Hepatocyte (in vitro differentiated cells): ENCODE results near the gene LRRC75B. TPM values are rescaled to one million over a fixed set of nuclear protein-coding genes. Genes with fewer than 3 reads are reported as not detected.
"Not testable (repeated sequence)": the region's sequence is repeated elsewhere in the genome, so short reads cannot be mapped to it uniquely, and the experiment has no call there.

ENCODE experiments used
- DNase-seq: peaks from one replicate; pipeline ENCODE4 v3.0.0-alpha.2; 2016; ENCODE audit warnings: low spot score
- H2AFZ ChIP-seq: fragments of 200-600 bp; sonication (generic); 2 replicates; pipeline ENCODE4 v1.6.0; 2016; ENCODE audit warnings: antibody characterized with exemption, mild to moderate bottlenecking
- H3K27ac ChIP-seq: fragments of 200-600 bp; sonication (generic); 2 replicates; pipeline ENCODE4 v1.5.1; 2016; ENCODE audit warnings: mild to moderate bottlenecking
- H3K27me3 ChIP-seq: fragments of 200-600 bp; sonication (generic); 2 replicates; pipeline ENCODE4 v1.6.1; 2016
- H3K36me3 ChIP-seq: fragments of 200-600 bp; sonication (generic); replicated peaks from 2 replicates; pipeline ENCODE4 v1.5.1; 2016; ENCODE audit warnings: low read depth; ENCODE audit not compliant: insufficient read depth
- H3K4me1 ChIP-seq: fragments of 200-600 bp; sonication (generic); 2 replicates; pipeline ENCODE4 v1.5.1; 2016; ENCODE audit warnings: mild to moderate bottlenecking, moderate library complexity; ENCODE audit not compliant: insufficient read depth
- H3K4me2 ChIP-seq: fragments of 200-600 bp; sonication (generic); 2 replicates; pipeline ENCODE4 v1.6.0; 2016
- H3K4me3 ChIP-seq: fragments of 200-600 bp; sonication (generic); 2 replicates; pipeline ENCODE4 v1.5.1; 2016; ENCODE audit warnings: mild to moderate bottlenecking
- H3K79me2 ChIP-seq: fragments of 200-600 bp; sonication (generic); 2 replicates; pipeline ENCODE4 v1.6.0; 2017; ENCODE audit warnings: mild to moderate bottlenecking
- H3K9me2 ChIP-seq: fragments of 200-600 bp; sonication (generic); replicated peaks from 2 replicates; pipeline ENCODE4 v1.6.0; 2017; ENCODE audit warnings: mild to moderate bottlenecking; ENCODE audit not compliant: insufficient read depth
- H3K9me3 ChIP-seq: fragments of 200-600 bp; sonication (generic); 2 replicates; pipeline ENCODE4 v1.5.1; 2016; ENCODE audit warnings: low read depth, mild to moderate bottlenecking
- H4K20me1 ChIP-seq: fragments of 200-600 bp; sonication (generic); 2 replicates; pipeline ENCODE4 v1.6.0; 2016; ENCODE audit warnings: mild to moderate bottlenecking; ENCODE audit not compliant: insufficient read depth, poor library complexity, severe bottlenecking
- CTCF ChIP-seq: fragments of 200-600 bp; sonication (generic); IDR thresholded peaks from 2 replicates; pipeline ENCODE4 v1.5.1; 2016; ENCODE audit warnings: antibody characterized with exemption, mild to moderate bottlenecking; ENCODE audit not compliant: poor library complexity
- EZH2 ChIP-seq: fragments of 200-600 bp; sonication (generic); IDR thresholded peaks from 2 replicates; pipeline ENCODE4 v1.6.1; 2016; ENCODE audit warnings: antibody characterized with exemption, mild to moderate bottlenecking, borderline replicate concordance
- EZH2phosphoT487 ChIP-seq: fragments of 200-600 bp; sonication (generic); IDR thresholded peaks from one replicate; pipeline ENCODE4 v1.6.1; 2018; ENCODE audit warnings: antibody characterized with exemption, mild to moderate bottlenecking, low read depth, moderate library complexity; ENCODE audit not compliant: unreplicated experiment, severe bottlenecking
- WGBS: methylation state at CpG from one replicate; pipeline ENCODE4 v1.1.6; 2016; ENCODE audit warnings: low lambda C conversion rate; ENCODE audit errors: missing lambda C conversion rate; 5-methylcytosine and 5-hydroxymethylcytosine counted together
- polyA plus RNA-seq: library from polyadenylated mRNA; unstranded; fragments of >200 nt; fragmentation: Nextera tagmentation; extraction: Ambion mirVana; gene quantifications from 2 replicates; pipeline ENCODE4 v1.2.1, GENCODE V29; 2016
- total RNA-seq: library from RNA; depleted of rRNA; stranded (reverse); fragments of >200 nt; gene quantifications from 2 replicates; pipeline ENCODE4 v1.2.3, GENCODE V29; 2014

LRRC75B gene
- total and polyA plus RNA-seq, 2 experiments from 2014 or later, result 19.5 to 34.5 TPM

- H3K27ac ChIP-seq, result no peak overlapping the region
- H3K4me1 ChIP-seq, result peaks cover 14% of the 10 kb centered on the region
- H3K36me3 ChIP-seq, result no peaks in the 10 kb centered on the region
- no peak overlapping the region for H2AFZ ChIP-seq
- H3K9me3 ChIP-seq, result no peaks in the 10 kb centered on the region
- H3K9me2 ChIP-seq, result no peaks in the 10 kb centered on the region
- H3K27me3 ChIP-seq, result no peaks in the 10 kb centered on the region
- H3K4me2 ChIP-seq, result no peak overlapping the region
- H4K20me1 ChIP-seq, result no peaks in the 10 kb centered on the region
- no peak for DNase-seq
- H3K4me3 ChIP-seq, result no peak overlapping the region
- 90% methylated on average over 6 of the region's 6 CpGs for WGBS
- TF ChIP-seq EZH2 (no peak), CTCF (no peak), EZH2phosphoT487 (no peak)
- peaks cover 3% of the 10 kb centered on the region for H3K79me2 ChIP-seq
Observed at GRCh38 chr22:24595228-24595627, 2.4 kb upstream of the LRRC75B start.

GRCh38 chr22:24594569-24595120 lies 1.8 kb upstream of the LRRC75B start:
- Histone ChIP-seq H3K4me1 (peaks cover 14% of the 10 kb centered on the region), H3K4me3 (no peak overlapping the region), H3K36me3 (no peaks in the 10 kb centered on the region), H3K9me3 (no peaks in the 10 kb centered on the region), H2AFZ (no peak overlapping the region), H3K79me2 (peaks cover 3% of the 10 kb centered on the region), H3K27me3 (no peaks in the 10 kb centered on the region), H3K9me2 (no peaks in the 10 kb centered on the region), H3K4me2 (no peak overlapping the region), H4K20me1 (no peaks in the 10 kb centered on the region), H3K27ac (no peak overlapping the region)
- no peak for TF ChIP-seq EZH2phosphoT487
- TF ChIP-seq EZH2, result no peak
- TF ChIP-seq CTCF, result no peak
- no peak for DNase-seq
- 80% methylated on average over 7 of the region's 7 CpGs for WGBS

GRCh38 chr22:24593836-24594568 lies 1.1 kb upstream of the LRRC75B start:
- DNase-seq, result no peak

GRCh38 chr22:24593559-24593835 lies 624 bp upstream of the LRRC75B start:
- Histone ChIP-seq H2AFZ (peak overlapping the region; percentile 49), H3K4me1 (peaks cover 14% of the 10 kb centered on the region), H3K27ac (peak overlapping the region; percentile 86), H3K4me2 (peak overlapping the region; percentile 98)
- not testable (repeated sequence) for H3K27me3 ChIP-seq, H3K4me3 ChIP-seq, H3K9me2 ChIP-seq, H3K36me3 ChIP-seq, H3K9me3 ChIP-seq, H3K79me2 ChIP-seq, DNase-seq, H4K20me1 ChIP-seq
- 83% methylated on average over 10 of the region's 10 CpGs for WGBS

More at GRCh38 chr22:24593836-24594568, 1.1 kb upstream of the LRRC75B start:
- Histone ChIP-seq H2AFZ (no peak overlapping the region), H3K27ac (peak overlapping the region; percentile 86), H4K20me1 (no peaks in the 10 kb centered on the region), H3K4me1 (peaks cover 14% of the 10 kb centered on the region), H3K9me2 (no peaks in the 10 kb centered on the region), H3K4me2 (peak overlapping the region; percentile 98), H3K4me3 (no peak overlapping the region), H3K36me3 (no peaks in the 10 kb centered on the region), H3K79me2 (peaks cover 3% of the 10 kb centered on the region), H3K27me3 (no peaks in the 10 kb centered on the region), H3K9me3 (no peaks in the 10 kb centered on the region)
- 71% methylated on average over 16 of the region's 16 CpGs for WGBS
- TF ChIP-seq CTCF (no peak), EZH2 (no peak), EZH2phosphoT487 (no peak)
